BJ (cell line): Measurements from ENCODE around the gene ZNF496. TPM values are rescaled to one million over a fixed set of nuclear protein-coding genes. Genes with fewer than 3 reads are reported as not detected.

Source experiments
- CTCF ChIA-PET: fragments of 350-600 bp; formaldehyde crosslinking; extraction: SDS; loops from one replicate; lab custom pipeline; 2021; ENCODE audit warnings: antibody characterized with exemption, inconsistent platforms; lab: Yijun Ruan, JAX
- POLR2A ChIA-PET: fragments of 300-600 bp; sonication (Branson Sonifier 250); formaldehyde crosslinking; extraction: SDS; loops from one replicate; lab custom pipeline; 2021; ENCODE audit warnings: antibody characterized with exemption; lab: Charles Lee
- DNase-seq: peaks from one replicate; pipeline ENCODE4 v3.0.0-alpha.2; 2011; ENCODE audit warnings: low read depth
- H3K27me3 ChIP-seq: 2 replicates; pipeline ENCODE4 v1.6.0; 2011; ENCODE audit warnings: low read length; ENCODE audit not compliant: control insufficient read depth, insufficient read depth
- H3K36me3 ChIP-seq: 2 replicates; pipeline ENCODE4 v1.5.1; 2011; ENCODE audit warnings: low read length; ENCODE audit not compliant: control insufficient read depth, insufficient read depth
- H3K4me3 ChIP-seq: 2 replicates; pipeline ENCODE4 v1.5.1; 2011; ENCODE audit warnings: low read depth, mild to moderate bottlenecking, control low read depth, low read length
- polyA plus RNA-seq: library from polyadenylated mRNA; depleted of rRNA; stranded (reverse); fragments of >200 nt; gene quantifications from 2 replicates; pipeline ENCODE4 v1.2.3, GENCODE V29; 2011
- TF ChIP-seq, protein P1 (sequence below): IDR thresholded peaks from 2 replicates; pipeline ENCODE4 v1.5.1; 2011; ENCODE audit warnings: low read depth, mild to moderate bottlenecking, control low read depth, inconsistent platforms, low read length, moderate library complexity; ENCODE audit not compliant: insufficient read depth

The ZNF496 gene
- polyA plus RNA-seq, 1 experiment: 17.8 TPM

DNA sequence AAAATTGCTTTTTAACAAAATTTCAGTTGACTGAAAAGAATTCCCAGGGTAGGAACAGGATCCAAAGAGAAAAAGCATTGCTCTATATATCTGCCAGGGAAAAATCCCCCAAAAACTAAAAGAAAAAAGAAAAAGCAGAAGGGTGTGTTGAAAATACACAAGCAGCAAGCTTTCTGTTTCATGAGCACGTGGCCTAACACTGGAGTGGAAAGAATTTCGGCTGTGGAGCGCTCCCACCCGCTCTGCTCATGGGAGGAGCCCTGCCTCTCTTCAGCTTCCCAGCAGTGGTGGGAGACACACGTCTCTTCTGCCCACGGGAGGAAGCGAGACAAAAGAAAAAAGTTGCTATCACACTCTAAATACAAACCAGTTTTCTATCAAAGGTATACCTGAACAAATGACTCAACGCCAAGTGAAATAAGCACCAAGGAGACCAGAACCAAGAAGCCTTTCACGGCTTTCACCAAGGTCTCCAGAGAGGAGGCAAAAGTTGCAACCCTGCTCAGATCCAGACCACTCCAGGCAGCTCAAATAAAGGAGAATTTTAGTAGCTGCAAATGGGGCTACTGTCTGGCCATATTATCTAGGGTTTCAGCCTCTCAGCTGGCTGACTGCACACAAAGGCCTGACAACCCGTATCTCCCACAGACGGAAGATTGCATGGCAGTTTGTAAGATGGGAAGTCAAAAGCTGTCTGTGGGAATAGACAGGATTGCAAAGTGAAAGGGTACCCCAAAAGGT is 29.5 kb upstream of the ZNF496 start:
- CTCF ChIA-PET: interaction anchor here (4.4 kb wide), 1 partner anchor 12 kb away, joined by 32 read pairs; no protein-coding TSS in a partner anchor
- DNase-seq: no peak
- POLR2A ChIA-PET: no interaction called here
- H3K4me3 ChIP-seq: no peak overlapping the region
- no peaks in the 10 kb centered on the region for H3K27me3 ChIP-seq
- TF ChIP-seq, protein P1, sequence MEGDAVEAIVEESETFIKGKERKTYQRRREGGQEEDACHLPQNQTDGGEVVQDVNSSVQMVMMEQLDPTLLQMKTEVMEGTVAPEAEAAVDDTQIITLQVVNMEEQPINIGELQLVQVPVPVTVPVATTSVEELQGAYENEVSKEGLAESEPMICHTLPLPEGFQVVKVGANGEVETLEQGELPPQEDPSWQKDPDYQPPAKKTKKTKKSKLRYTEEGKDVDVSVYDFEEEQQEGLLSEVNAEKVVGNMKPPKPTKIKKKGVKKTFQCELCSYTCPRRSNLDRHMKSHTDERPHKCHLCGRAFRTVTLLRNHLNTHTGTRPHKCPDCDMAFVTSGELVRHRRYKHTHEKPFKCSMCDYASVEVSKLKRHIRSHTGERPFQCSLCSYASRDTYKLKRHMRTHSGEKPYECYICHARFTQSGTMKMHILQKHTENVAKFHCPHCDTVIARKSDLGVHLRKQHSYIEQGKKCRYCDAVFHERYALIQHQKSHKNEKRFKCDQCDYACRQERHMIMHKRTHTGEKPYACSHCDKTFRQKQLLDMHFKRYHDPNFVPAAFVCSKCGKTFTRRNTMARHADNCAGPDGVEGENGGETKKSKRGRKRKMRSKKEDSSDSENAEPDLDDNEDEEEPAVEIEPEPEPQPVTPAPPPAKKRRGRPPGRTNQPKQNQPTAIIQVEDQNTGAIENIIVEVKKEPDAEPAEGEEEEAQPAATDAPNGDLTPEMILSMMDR: no peak
- no peaks in the 10 kb centered on the region for H3K36me3 ChIP-seq

DNA sequence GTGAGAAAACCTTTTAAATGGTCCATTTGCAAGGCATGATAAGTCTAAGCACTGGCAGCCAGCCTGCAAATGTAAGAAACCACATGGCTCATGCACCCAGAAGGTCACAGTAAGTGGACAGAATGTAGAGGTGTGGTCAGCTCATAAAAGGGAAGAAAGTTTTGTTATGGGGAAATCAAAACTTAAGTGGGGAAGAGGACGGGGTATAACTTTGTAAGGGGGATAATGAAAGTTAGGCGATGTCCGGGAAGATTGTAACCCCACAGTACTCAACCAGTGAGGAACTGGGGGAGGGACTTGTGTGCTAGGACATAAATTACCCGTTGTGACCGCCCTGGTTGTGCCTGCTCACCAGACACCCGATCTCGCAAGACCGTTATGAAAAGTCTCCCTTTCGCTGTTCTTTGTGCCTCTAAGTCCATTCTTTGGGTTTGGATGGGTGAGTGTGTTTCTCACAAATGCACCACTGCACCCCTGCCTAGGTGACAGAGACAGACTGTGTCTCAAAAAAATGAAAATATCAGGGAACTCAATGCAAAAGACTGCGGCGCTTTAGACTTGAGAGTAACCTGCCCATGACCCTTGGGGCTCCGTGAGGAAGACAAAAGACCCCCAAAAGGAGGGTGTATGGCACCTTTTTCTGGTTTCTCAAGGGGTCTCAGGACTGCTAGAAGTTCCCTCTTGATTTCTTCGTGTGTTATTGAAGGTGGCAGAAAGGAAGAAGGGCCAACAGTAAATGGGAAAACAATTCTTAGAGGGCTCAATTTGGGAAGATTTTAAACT is 28.6 kb upstream of the ZNF496 start:
- POLR2A ChIA-PET: no interaction called here
- CTCF ChIA-PET: interaction anchor here (1.6 to 4.4 kb wide), 2 partner anchors 13 kb away, joined by 6 to 32 read pairs; no protein-coding TSS in a partner anchor
- Histone ChIP-seq H3K36me3 (no peaks in the 10 kb centered on the region), H3K4me3 (no peak overlapping the region), H3K27me3 (no peaks in the 10 kb centered on the region)
- no peak for DNase-seq
- TF ChIP-seq, protein P1: no peak

DNA sequence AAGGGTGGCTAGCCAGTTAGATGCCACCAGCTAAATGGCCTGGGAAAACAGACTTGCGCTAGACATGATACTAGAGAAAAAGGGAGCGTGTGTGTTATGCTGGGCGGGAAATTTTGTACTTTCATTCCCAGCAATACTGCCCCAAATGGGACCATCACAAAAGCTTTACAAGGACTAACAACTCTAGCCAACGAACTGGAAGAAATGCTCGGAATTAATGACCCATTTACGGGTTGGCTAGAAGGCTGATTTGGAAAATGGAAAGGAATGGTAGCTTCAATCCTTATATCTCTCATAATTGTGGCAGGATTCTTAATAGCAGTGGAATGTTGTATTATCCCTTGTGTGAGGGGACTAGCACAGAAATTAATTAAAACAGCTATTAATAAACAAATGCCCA is 27.9 kb upstream of the ZNF496 start:
- H3K4me3 ChIP-seq: no peak overlapping the region
- ChIA-PET POLR2A (no interaction called here), CTCF (interaction anchor here (1.6 kb wide), 1 partner anchor 13 kb away, joined by 6 read pairs; no protein-coding TSS in a partner anchor)
- no peaks in the 10 kb centered on the region for H3K36me3 ChIP-seq
- H3K27me3 ChIP-seq: no peaks in the 10 kb centered on the region
- DNase-seq: no peak
- TF ChIP-seq, protein P1: no peak

DNA sequence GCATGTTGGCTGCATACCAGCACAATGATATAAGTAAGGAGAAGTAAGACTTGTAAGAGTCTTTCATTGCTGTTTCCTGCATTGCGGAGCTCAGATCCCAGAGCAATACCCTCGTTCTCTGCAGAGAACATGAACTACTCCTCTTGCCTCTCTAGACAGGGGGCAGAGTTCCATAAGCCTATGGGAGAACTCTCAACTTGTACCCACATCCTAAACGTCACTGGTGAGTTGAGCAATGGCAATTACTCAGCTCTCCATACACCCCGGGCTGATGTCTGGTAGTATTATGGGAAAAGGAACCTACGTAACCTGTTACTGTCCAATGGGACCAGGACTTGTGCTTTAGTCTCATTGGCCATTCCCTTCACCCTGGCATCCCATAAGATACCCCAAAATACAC is 27.3 kb upstream of the ZNF496 start:
- ChIA-PET POLR2A (no interaction called here), CTCF (interaction anchor here (1.6 kb wide), 1 partner anchor 14 kb away, joined by 6 read pairs; no protein-coding TSS in a partner anchor)
- no peaks in the 10 kb centered on the region for H3K36me3 ChIP-seq
- H3K4me3 ChIP-seq: no peak overlapping the region
- DNase-seq: no peak
- TF ChIP-seq, protein P1: no peak
- no peaks in the 10 kb centered on the region for H3K27me3 ChIP-seq

DNA sequence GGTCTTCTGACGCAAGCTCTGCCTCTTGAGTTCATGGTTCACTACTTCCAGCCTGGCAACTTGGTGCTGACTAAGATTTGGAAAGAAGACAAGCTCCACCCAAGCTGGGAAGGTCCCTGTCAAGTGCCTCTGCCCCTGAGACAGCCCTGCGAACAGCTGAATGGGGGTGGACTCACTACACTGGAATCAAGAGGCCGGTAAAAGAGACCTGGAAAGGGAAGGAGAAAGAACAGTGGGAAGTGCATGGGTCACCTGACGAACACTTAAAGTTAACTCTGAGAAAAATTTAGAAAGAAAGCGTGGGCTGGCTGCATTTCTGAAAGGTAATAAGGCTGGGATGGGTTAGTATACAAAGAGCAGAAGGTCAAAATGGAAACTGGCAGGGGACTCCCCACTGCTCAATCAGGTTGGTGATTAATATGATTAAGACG is 26.1 kb upstream of the ZNF496 start:
- H3K4me3 ChIP-seq: no peak overlapping the region
- ChIA-PET CTCF (interaction anchor here (1.2 kb wide), 1 partner anchor 15 kb away, joined by 4 read pairs; no protein-coding TSS in a partner anchor), POLR2A (no interaction called here)
- no peaks in the 10 kb centered on the region for H3K36me3 ChIP-seq
- H3K27me3 ChIP-seq: no peaks in the 10 kb centered on the region
- TF ChIP-seq, protein P1: no peak
- DNase-seq: no peak
